GM21360 (cell line): Measurements from ENCODE around the gene H19.
A peak's percentile ranks its signal among the peaks of the same experiment; 100 is the strongest.

Experiments
- ATAC-seq: cut with Tn5 transposase; IDR thresholded peaks from one replicate; pipeline ENCODE4 v1.9.1; 2021; ENCODE audit warnings: mild to moderate bottlenecking, moderate library complexity; ENCODE audit not compliant: unreplicated experiment

The H19 gene

DNA sequence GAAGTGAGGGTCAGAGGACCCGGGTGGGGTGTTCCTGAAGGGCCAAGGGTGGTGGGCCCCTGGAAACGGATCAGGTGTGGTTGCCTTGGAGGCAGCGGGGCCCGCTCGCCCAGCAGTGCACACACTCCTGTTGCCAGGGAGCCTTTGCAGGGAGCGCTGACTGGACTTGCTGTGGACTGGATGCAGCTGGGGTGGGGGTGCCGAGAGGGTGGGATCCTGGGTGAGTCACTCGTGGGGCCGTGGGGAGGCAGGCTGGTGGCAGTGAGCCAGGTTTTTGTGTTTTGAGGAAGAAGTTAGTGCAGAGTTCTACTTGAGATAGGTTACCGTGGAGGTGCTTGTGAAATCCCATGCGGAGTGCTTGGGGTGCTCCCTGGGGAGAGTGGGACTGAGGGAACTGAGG is 49.3 kb downstream of the H19 start:
- no peak for ATAC-seq

DNA sequence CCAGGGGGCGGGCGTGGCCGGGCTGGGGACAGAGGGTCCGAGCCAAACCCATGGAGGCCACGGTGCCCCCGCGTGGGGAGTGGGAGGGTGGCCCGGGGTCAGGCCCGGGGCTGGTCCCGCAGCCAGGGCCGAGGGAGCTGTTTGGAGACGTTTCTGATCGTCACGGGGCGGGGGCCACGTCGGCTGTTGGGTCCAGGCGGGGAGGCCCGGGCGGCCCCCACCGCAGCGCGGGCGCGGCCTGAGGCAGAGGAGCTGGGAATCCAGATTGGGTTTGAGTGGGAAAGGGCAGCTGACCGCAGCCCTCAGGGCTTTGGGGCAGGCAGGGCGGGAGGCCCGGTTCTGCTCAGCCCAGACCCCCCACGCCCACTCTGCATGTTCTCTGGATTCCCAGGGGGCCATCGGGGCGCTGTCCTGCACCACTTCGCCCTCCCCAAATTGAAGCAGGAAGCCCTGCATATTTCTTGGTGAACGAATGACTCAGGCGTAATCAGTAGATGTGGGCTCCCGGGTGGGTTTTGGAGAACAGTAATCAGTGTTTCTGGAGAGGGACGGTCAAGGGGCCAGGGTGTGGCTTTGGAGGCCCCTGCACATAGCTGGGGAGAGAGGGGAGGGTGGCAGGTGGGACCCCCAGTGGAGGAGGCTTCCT is 49.9 kb downstream of the H19 start:
- ATAC-seq = no peak

DNA sequence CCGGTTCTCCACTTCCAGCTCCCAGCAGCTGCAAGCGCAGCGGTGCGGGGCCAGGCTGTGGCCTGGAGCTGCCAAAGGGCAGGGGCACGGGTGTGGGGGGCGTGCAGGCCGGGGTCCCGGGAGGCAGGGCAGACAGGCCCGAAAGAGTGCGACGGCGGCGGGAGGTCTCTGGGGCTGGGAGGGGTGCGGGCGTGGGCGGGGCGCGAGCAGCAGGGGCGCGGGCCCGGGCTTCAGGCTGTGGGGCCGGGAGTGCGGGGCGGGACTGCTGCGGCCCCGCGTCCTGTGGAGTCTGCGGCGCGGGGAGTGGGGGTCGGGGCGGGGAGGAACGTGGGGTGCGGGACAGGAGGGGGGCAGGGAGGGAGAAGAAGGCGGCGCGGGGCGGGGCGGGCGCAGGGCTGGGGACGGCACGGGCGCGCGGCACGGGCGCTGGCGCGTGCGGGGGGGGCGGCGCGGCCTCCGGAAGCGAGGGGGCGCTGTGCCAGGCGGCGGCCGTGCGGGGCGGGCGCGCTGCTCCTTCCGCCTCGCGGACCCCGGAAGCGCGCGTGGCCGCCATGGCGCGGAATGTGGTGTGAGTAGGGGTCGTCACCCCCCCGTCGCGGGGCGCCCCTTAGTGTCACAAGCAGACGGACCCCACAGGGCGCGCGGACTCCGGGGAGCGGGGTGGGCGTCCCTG is 50.7 kb downstream of the H19 start, which contains the start of gene MRPL23:
TSS of gene MRPL23 (plus strand) at position 521 of the 673 bp plus-strand sequence. CDS start at position 552, 31 bp downstream.
- peak; percentile 60 for ATAC-seq
